ENCODE results near the gene CD200R1L. TPM values are rescaled to one million over a fixed set of nuclear protein-coding genes. Genes with fewer than 3 reads are reported as not detected.

The CD200R1L gene
- total RNA-seq, 2 experiments from 2014 or later = not detected

- DNase-seq (ENCODE audit: low spot score) = no peak
- POLR2A ChIA-PET = interaction anchor here (1.0 to 1.5 kb wide), 3 partner anchors 10 to 43 kb away, joined by 3 read pairs; no protein-coding TSS in a partner anchor
- Histone ChIP-seq H3K9me3 (ENCODE audit: low read length) (no peaks in the 10 kb centered on the region), H3K4me3 (ENCODE audit: low read depth, low read length, poor library complexity, severe bottlenecking) (no peak overlapping the region), H3K79me2 (ENCODE audit: insufficient read depth, low read depth, low read length) (no peaks in the 10 kb centered on the region), H3K27ac (ENCODE audit: low read depth, low read length, poor library complexity, severe bottlenecking) (no peak overlapping the region), H2AFZ (ENCODE audit: low read length) (no peak overlapping the region), H3K4me1 (ENCODE audit: insufficient read depth, low read length, poor library complexity, severe bottlenecking) (peaks cover 3% of the 10 kb centered on the region), H3K9me2 (ENCODE audit: insufficient read depth, low read length) (no peaks in the 10 kb centered on the region), H3K36me3 (ENCODE audit: insufficient read depth, low read length) (no peaks in the 10 kb centered on the region), H4K20me1 (ENCODE audit: insufficient read depth, low read length) (no peaks in the 10 kb centered on the region), H3K4me2 (ENCODE audit: low read length) (no peak overlapping the region)
- CTCF ChIA-PET (ENCODE audit: unreplicated experiment) = no interaction called here
- no TSS peak for BruUV-seq (replicated peaks)
- intact Hi-C loops (cut with micrococcal nuclease; ENCODE audit: unreplicated experiment) = no loop called here
- TF ChIP-seq, protein P1, sequence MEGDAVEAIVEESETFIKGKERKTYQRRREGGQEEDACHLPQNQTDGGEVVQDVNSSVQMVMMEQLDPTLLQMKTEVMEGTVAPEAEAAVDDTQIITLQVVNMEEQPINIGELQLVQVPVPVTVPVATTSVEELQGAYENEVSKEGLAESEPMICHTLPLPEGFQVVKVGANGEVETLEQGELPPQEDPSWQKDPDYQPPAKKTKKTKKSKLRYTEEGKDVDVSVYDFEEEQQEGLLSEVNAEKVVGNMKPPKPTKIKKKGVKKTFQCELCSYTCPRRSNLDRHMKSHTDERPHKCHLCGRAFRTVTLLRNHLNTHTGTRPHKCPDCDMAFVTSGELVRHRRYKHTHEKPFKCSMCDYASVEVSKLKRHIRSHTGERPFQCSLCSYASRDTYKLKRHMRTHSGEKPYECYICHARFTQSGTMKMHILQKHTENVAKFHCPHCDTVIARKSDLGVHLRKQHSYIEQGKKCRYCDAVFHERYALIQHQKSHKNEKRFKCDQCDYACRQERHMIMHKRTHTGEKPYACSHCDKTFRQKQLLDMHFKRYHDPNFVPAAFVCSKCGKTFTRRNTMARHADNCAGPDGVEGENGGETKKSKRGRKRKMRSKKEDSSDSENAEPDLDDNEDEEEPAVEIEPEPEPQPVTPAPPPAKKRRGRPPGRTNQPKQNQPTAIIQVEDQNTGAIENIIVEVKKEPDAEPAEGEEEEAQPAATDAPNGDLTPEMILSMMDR (conservative IDR thresholded peaks at IDR 0.05; ENCODE audit: low read length) = no peak
- no peak for TF ChIP-seq EZH2phosphoT487 (IDR thresholded peaks at IDR 0.05; ENCODE audit: borderline replicate concordance, low read depth, low read length)
Measured at GRCh38 chr3:112804021-112804420, 42.6 kb downstream of the CD200R1L start.

DNA sequence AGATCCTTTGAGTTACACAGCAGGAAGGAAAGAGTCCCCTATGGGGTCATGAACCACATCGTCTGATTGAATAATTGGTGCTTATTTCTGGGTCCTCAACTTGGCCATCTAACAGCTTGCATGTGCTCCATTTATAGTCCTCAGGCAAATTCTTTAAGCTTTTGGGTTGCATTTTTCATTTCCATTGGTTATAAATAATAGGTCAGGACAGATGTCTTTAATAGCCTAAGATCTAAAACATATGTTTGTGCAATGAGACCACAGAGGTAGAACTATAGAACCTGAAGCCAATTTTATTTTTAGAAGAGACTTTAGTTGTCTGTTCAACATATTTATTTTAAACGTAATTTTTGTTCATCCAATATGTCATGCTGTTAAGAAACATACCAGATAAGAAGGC, 43.2 kb downstream of the CD200R1L start:
- H2AFZ ChIP-seq (ENCODE audit: low read length) = no peak overlapping the region
- CTCF ChIA-PET (ENCODE audit: unreplicated experiment) = no interaction called here
- POLR2A ChIA-PET = interaction anchor here (0.6 to 1.5 kb wide), 4 partner anchors 10 to 43 kb away, joined by 3 to 4 read pairs (median 3); no protein-coding TSS in a partner anchor
- H3K9me2 ChIP-seq (ENCODE audit: insufficient read depth, low read length) = no peaks in the 10 kb centered on the region
- H4K20me1 ChIP-seq (ENCODE audit: insufficient read depth, low read length) = no peaks in the 10 kb centered on the region
- no peaks in the 10 kb centered on the region for H3K79me2 ChIP-seq (ENCODE audit: insufficient read depth, low read depth, low read length)
- no peak overlapping the region for H3K27ac ChIP-seq (ENCODE audit: low read depth, low read length, poor library complexity, severe bottlenecking)
- H3K4me2 ChIP-seq (ENCODE audit: low read length) = no peak overlapping the region
- H3K4me3 ChIP-seq (ENCODE audit: low read depth, low read length, poor library complexity, severe bottlenecking) = no peak overlapping the region
- peaks cover 3% of the 10 kb centered on the region for H3K4me1 ChIP-seq (ENCODE audit: insufficient read depth, low read length, poor library complexity, severe bottlenecking)
- intact Hi-C loops (cut with micrococcal nuclease; ENCODE audit: unreplicated experiment) = no loop called here
- H3K36me3 ChIP-seq (ENCODE audit: insufficient read depth, low read length) = no peaks in the 10 kb centered on the region
- no peak for DNase-seq (ENCODE audit: low spot score)
- H3K9me3 ChIP-seq (ENCODE audit: low read length) = no peaks in the 10 kb centered on the region
- BruUV-seq (replicated peaks) = no TSS peak
- TF ChIP-seq, protein P1 (conservative IDR thresholded peaks at IDR 0.05; ENCODE audit: low read length) = no peak
- TF ChIP-seq EZH2phosphoT487 (IDR thresholded peaks at IDR 0.05; ENCODE audit: borderline replicate concordance, low read depth, low read length) = no peak

DNA sequence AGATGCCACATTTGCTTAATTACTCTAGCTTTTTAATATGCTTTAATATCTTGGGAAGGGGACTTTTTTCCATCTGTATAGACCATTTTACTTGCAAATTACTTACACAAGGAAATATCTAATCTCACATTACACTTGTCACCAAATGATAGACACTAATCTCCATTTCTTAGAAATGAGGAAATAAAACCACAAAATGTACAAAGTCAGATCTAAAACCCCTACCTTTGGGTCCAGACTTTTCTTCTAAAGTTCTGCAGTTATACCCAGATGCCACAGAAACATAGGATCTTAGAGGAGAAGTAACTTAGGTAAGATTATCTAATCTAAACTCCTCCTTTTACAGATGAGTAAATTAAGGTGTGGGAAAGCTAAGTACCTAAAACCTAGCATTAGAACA, 44.3 kb downstream of the CD200R1L start:
- Histone ChIP-seq H3K4me3 (ENCODE audit: low read depth, low read length, poor library complexity, severe bottlenecking) (no peak overlapping the region), H3K4me1 (ENCODE audit: insufficient read depth, low read length, poor library complexity, severe bottlenecking) (peaks cover 3% of the 10 kb centered on the region), H4K20me1 (ENCODE audit: insufficient read depth, low read length) (no peaks in the 10 kb centered on the region), H3K4me2 (ENCODE audit: low read length) (no peak overlapping the region), H3K9me3 (ENCODE audit: low read length) (no peaks in the 10 kb centered on the region), H3K36me3 (ENCODE audit: insufficient read depth, low read length) (no peaks in the 10 kb centered on the region), H2AFZ (ENCODE audit: low read length) (no peak overlapping the region), H3K9me2 (ENCODE audit: insufficient read depth, low read length) (no peaks in the 10 kb centered on the region), H3K79me2 (ENCODE audit: insufficient read depth, low read depth, low read length) (no peaks in the 10 kb centered on the region), H3K27ac (ENCODE audit: low read depth, low read length, poor library complexity, severe bottlenecking) (no peak overlapping the region)
- ChIA-PET CTCF (ENCODE audit: unreplicated experiment) (no interaction called here), POLR2A (interaction anchor here (1.1 to 1.3 kb wide), 2 partner anchors 9 to 99 kb away, joined by 3 read pairs; no protein-coding TSS in a partner anchor)
- DNase-seq (ENCODE audit: low spot score) = no peak
- TF ChIP-seq, protein P1 (conservative IDR thresholded peaks at IDR 0.05; ENCODE audit: low read length) = no peak
- TF ChIP-seq EZH2phosphoT487 (IDR thresholded peaks at IDR 0.05; ENCODE audit: borderline replicate concordance, low read depth, low read length) = no peak
- intact Hi-C loops (cut with micrococcal nuclease; ENCODE audit: unreplicated experiment) = no loop called here
- no TSS peak for BruUV-seq (replicated peaks)

Data from OCI-LY7 (cell line).